Neuronal stem cell (in vitro differentiated cells): ENCODE results near the gene KLHDC7B.
A peak's percentile ranks its signal among the peaks of the same experiment; 100 is the strongest.

Experiments
- DNase-seq: peaks from one replicate; pipeline ENCODE4 v3.0.0-alpha.2; 2013; ENCODE audit warnings: low spot score
- H2AFZ ChIP-seq: one replicate; pipeline ENCODE4 v1.6.1; 2013; ENCODE audit warnings: mild to moderate bottlenecking, low read length, inconsistent platforms
- H2AK5ac ChIP-seq: 2 replicates; pipeline ENCODE4 v1.6.1; 2013; ENCODE audit warnings: low read depth, mild to moderate bottlenecking, inconsistent platforms, low read length, moderate library complexity, mixed read lengths
- H2BK120ac ChIP-seq: 2 replicates; pipeline ENCODE4 v1.6.1; 2013; ENCODE audit warnings: low read depth, mild to moderate bottlenecking, inconsistent platforms, low read length, moderate library complexity, mixed read lengths
- H2BK12ac ChIP-seq: one replicate; pipeline ENCODE4 v1.6.1; 2013; ENCODE audit warnings: low read length, inconsistent platforms
- H2BK15ac ChIP-seq: 2 replicates; pipeline ENCODE4 v1.6.1; 2013; ENCODE audit warnings: mild to moderate bottlenecking, low read length, inconsistent platforms, mixed read lengths
- H2BK5ac ChIP-seq: one replicate; pipeline ENCODE4 v1.6.1; 2013; ENCODE audit warnings: inconsistent platforms, mild to moderate bottlenecking, low read length, moderate library complexity
- H3K14ac ChIP-seq: one replicate; pipeline ENCODE4 v1.6.1; 2013; ENCODE audit warnings: low read length, inconsistent platforms
- H3K18ac ChIP-seq: 2 replicates; pipeline ENCODE4 v1.6.1; 2013; ENCODE audit warnings: low read length, inconsistent platforms
- H3K23ac ChIP-seq: 2 replicates; pipeline ENCODE4 v1.6.1; 2013; ENCODE audit warnings: low read depth, mild to moderate bottlenecking, mixed read lengths, low read length, inconsistent platforms; ENCODE audit not compliant: poor library complexity
- H3K27ac ChIP-seq: replicated peaks from 3 replicates; pipeline ENCODE4 v1.5.1; 2013; ENCODE audit warnings: low read length, inconsistent platforms
- H3K27me3 ChIP-seq, 3 experiments: 2 replicates each; pipeline ENCODE4 v1.6.1; 2013; ENCODE audit warnings: low read length in 3 of 3, mild to moderate bottlenecking in 2 of 3, inconsistent platforms in 1 of 3, low read depth in 1 of 3, mixed read lengths in 1 of 3, moderate library complexity in 1 of 3; ENCODE audit not compliant: control insufficient read depth in 3 of 3, insufficient read depth in 3 of 3
- H3K36me3 ChIP-seq, 2 donors: replicated peaks in 1 of 2; 2 replicates each; pipeline ENCODE4 v1.6.1; 2013; ENCODE audit warnings: low read length in 2 of 2; ENCODE audit not compliant: control insufficient read depth in 2 of 2, insufficient read depth in 2 of 2
- H3K4ac ChIP-seq: 2 replicates; pipeline ENCODE4 v1.6.1; 2013; ENCODE audit warnings: inconsistent platforms, mild to moderate bottlenecking, low read length, moderate library complexity
- H3K4me1 ChIP-seq, 2 donors: 1 replicate in 1 of 2; 2 replicates in 1 of 2; pipeline ENCODE4 v1.6.1; 2013; ENCODE audit warnings: low read length in 2 of 2, low read depth in 1 of 2; ENCODE audit not compliant: control insufficient read depth in 2 of 2, insufficient read depth in 1 of 2
- H3K4me2 ChIP-seq: one replicate; pipeline ENCODE4 v1.6.1; 2013; ENCODE audit warnings: mild to moderate bottlenecking, low read length, inconsistent platforms; ENCODE audit not compliant: insufficient read depth, poor library complexity, severe bottlenecking
- H3K4me3 ChIP-seq, 2 donors: 2 replicates each; pipeline ENCODE4 v1.5.1; 2013; ENCODE audit warnings: low read length in 2 of 2, mild to moderate bottlenecking in 2 of 2, inconsistent platforms in 1 of 2, moderate library complexity in 1 of 2
- H3K79me1 ChIP-seq: one replicate; pipeline ENCODE4 v1.6.1; 2013; ENCODE audit warnings: low read depth, mild to moderate bottlenecking, inconsistent platforms, low read length, moderate library complexity
- H3K9ac ChIP-seq: one replicate; pipeline ENCODE4 v1.6.1; 2013; ENCODE audit warnings: mild to moderate bottlenecking, low read depth, low read length, inconsistent platforms; ENCODE audit not compliant: poor library complexity
- H3K9me3 ChIP-seq, 2 donors: replicated peaks in 1 of 2; 2 replicates each; pipeline versions ENCODE3 to v1.6.1; 2013; ENCODE audit warnings: low read length in 2 of 2, mild to moderate bottlenecking in 2 of 2, inconsistent platforms in 1 of 2, low read depth in 1 of 2, mixed read lengths in 1 of 2, moderate library complexity in 1 of 2; ENCODE audit not compliant: control insufficient read depth in 2 of 2, insufficient read depth in 1 of 2
- H4K8ac ChIP-seq: one replicate; pipeline ENCODE4 v1.6.1; 2013; ENCODE audit warnings: low read depth, mild to moderate bottlenecking, inconsistent platforms, low read length, moderate library complexity
- H4K91ac ChIP-seq: one replicate; pipeline ENCODE4 v1.6.1; 2013; ENCODE audit warnings: low read length, low read depth, mild to moderate bottlenecking, inconsistent platforms; ENCODE audit not compliant: poor library complexity
- WGBS, 2 donors: extraction: QIAGEN DNeasy Blood & Tissue Kit; methylation state at CpG; one replicate each; pipeline ENCODE4 v1.1.7; 2013; ENCODE audit warnings: missing lambda C conversion rate in 2 of 2, mixed read lengths in 1 of 2; ENCODE audit not compliant: insufficient read length in 2 of 2, insufficient replicate concordance in 1 of 2; ENCODE audit errors: extremely low coverage in 2 of 2; 5-methylcytosine and 5-hydroxymethylcytosine counted together

KLHDC7B gene

GRCh38 chr22:50595189-50595588 lies 49.5 kb downstream of the KLHDC7B start:
- Histone ChIP-seq H3K79me1 (no peaks in the 10 kb centered on the region), H3K4me1 (peaks cover 0 to 3% of the 10 kb centered on the region in 2 donors)

GRCh38 chr22:50597097-50597496 lies 51.4 kb downstream of the KLHDC7B start:
- Histone ChIP-seq H4K8ac (no peak overlapping the region), H3K27ac (no peak overlapping the region), H3K79me1 (peaks cover 2% of the 10 kb centered on the region), H3K4me2 (no peak overlapping the region), H3K4me3 (no peak overlapping the region), H2BK15ac (no peak overlapping the region), H3K9ac (no peak overlapping the region), H3K18ac (no peak overlapping the region), H2BK12ac (no peak overlapping the region), H3K4me1 (peaks cover 6 to 12% of the 10 kb centered on the region in 2 donors), H3K14ac (no peak overlapping the region), H2AK5ac (no peak overlapping the region), H3K23ac (no peak overlapping the region), H2BK120ac (no peak overlapping the region), H3K27me3 (peaks cover 0 to 13% (median 0%) of the 10 kb centered on the region in 3 experiments), H2AFZ (no peak overlapping the region), H3K36me3 (peaks cover 2 to 4% of the 10 kb centered on the region in 2 donors), H2BK5ac (no peak overlapping the region), H4K91ac (no peak overlapping the region), H3K9me3 (no peaks in the 10 kb centered on the region), H3K4ac (no peak overlapping the region)
- no CpG with 5 or more reads among the region's 5 CpGs for WGBS, 2 donors
- no peak for DNase-seq

More at GRCh38 chr22:50595189-50595588, 49.5 kb downstream of the KLHDC7B start:
- Histone ChIP-seq H2BK120ac (no peak overlapping the region), H3K14ac (no peak overlapping the region), H3K36me3 (peaks cover 2 to 4% of the 10 kb centered on the region in 2 donors), H2BK12ac (no peak overlapping the region), H4K8ac (no peak overlapping the region), H3K9ac (no peak overlapping the region), H3K18ac (no peak overlapping the region), H3K27me3 (peaks cover 0 to 4% (median 0%) of the 10 kb centered on the region in 3 experiments), H2BK15ac (no peak overlapping the region), H3K23ac (no peak overlapping the region), H3K4me2 (no peak overlapping the region), H2AFZ (no peak overlapping the region), H4K91ac (no peak overlapping the region), H2AK5ac (no peak overlapping the region), H3K9me3 (no peaks in the 10 kb centered on the region), H3K4ac (no peak overlapping the region), H3K27ac (no peak overlapping the region), H2BK5ac (no peak overlapping the region), H3K4me3 (no peak overlapping the region)
- DNase-seq = no peak
- WGBS, 2 donors = no CpG with 5 or more reads among the region's 3 CpGs

GRCh38 chr22:50599816-50600455 lies 54.2 kb downstream of the KLHDC7B start:
- Histone ChIP-seq H3K9ac (no peak overlapping the region), H3K27ac (no peak overlapping the region), H3K4ac (no peak overlapping the region), H2AFZ (peak overlapping the region; percentile 86), H3K23ac (no peak overlapping the region), H3K27me3 (peaks cover 0 to 17% (median 0%) of the 10 kb centered on the region in 3 experiments), H3K4me1 (peaks cover 8 to 12% of the 10 kb centered on the region in 2 donors), H2AK5ac (no peak overlapping the region), H3K4me3 (peak overlapping the region; percentile 27 to 46), H3K79me1 (peaks cover 2% of the 10 kb centered on the region), H2BK120ac (no peak overlapping the region), H3K14ac (no peak overlapping the region), H2BK15ac (no peak overlapping the region), H3K36me3 (peaks cover 2 to 9% of the 10 kb centered on the region in 2 donors), H4K8ac (no peak overlapping the region), H3K18ac (no peak overlapping the region), H2BK5ac (no peak overlapping the region), H3K9me3 (no peaks in the 10 kb centered on the region), H3K4me2 (peak overlapping the region; percentile 54), H2BK12ac (no peak overlapping the region), H4K91ac (no peak overlapping the region)
- peak; percentile 67 for DNase-seq
- no CpG with 5 or more reads among the region's 52 CpGs for WGBS, 2 donors

GRCh38 chr22:50600538-50600937 lies 54.8 kb downstream of the KLHDC7B start, which contains the start of gene MAPK8IP2:
TSS of gene MAPK8IP2 (plus strand) at chr22:50600793. CDS start at chr22:50600819, 26 bp downstream.
- H3K27ac ChIP-seq = no peak within 1 kb of the TSS

More at GRCh38 chr22:50600538-50600937, 54.8 kb downstream of the KLHDC7B start, which contains the start of gene MAPK8IP2:
- Histone ChIP-seq H2BK15ac (no peak within 1 kb of the TSS), H4K8ac (no peak within 1 kb of the TSS), H3K9me3 (no peaks in the 10 kb centered on the region), H2BK120ac (no peak within 1 kb of the TSS), H4K91ac (no peak within 1 kb of the TSS), H3K14ac (no peak within 1 kb of the TSS), H3K18ac (peak within 1 kb of the TSS; percentile 57), H3K4me2 (peak within 1 kb of the TSS; percentile 66), H3K79me1 (peaks cover 2% of the 10 kb centered on the region), H3K23ac (peak within 1 kb of the TSS; percentile 55), H3K9ac (peak within 1 kb of the TSS; percentile 50), H2AK5ac (no peak within 1 kb of the TSS), H3K4me3 (peak within 1 kb of the TSS; percentile 46 to 77), H3K4ac (no peak within 1 kb of the TSS), H2BK5ac (no peak within 1 kb of the TSS), H3K4me1 (peaks cover 8 to 12% of the 10 kb centered on the region in 2 donors), H3K27me3 (peaks cover 0 to 17% (median 0%) of the 10 kb centered on the region in 3 experiments), H2BK12ac (no peak within 1 kb of the TSS), H3K36me3 (peaks cover 0 to 15% of the 10 kb centered on the region in 2 donors), H2AFZ (peak within 1 kb of the TSS; percentile 93)
- no peak for DNase-seq
- WGBS, 2 donors = no CpG with 5 or more reads among the region's 61 CpGs
